ENCODE data around the gene STAT1.

Gene STAT1

GRCh38 chr2:191030521-191031154 lies 16.7 kb upstream of the STAT1 start:
- peak; percentile 22 to 74 (median 31) for DNase-seq

- no peak for DNase-seq
Measured at GRCh38 chr2:191029280-191029950, 15.4 kb upstream of the STAT1 start.

- DNase-seq = no peak
Measured at GRCh38 chr2:191026377-191026776, 12.4 kb upstream of the STAT1 start.

- no peak for DNase-seq
Measured at GRCh38 chr2:191025135-191025534, 11.2 kb upstream of the STAT1 start.

GRCh38 chr2:191023235-191023679 lies 9.3 kb upstream of the STAT1 start:
- DNase-seq = no peak

- DNase-seq = peak; percentile 17 to 74 (median 55)
Measured at GRCh38 chr2:191020742-191021381, 6.9 kb upstream of the STAT1 start.

GRCh38 chr2:191020221-191020741 lies 6.3 kb upstream of the STAT1 start:
- DNase-seq = peak; percentile 93 to 98 (median 96)

- DNase-seq = peak in 1 of 3 experiments; percentile 48
Measured at GRCh38 chr2:191019376-191019775, 5.4 kb upstream of the STAT1 start.

GRCh38 chr2:191018643-191019119 lies 4.7 kb upstream of the STAT1 start:
- no peak for DNase-seq

- DNase-seq = no peak
Measured at GRCh38 chr2:191018048-191018447, 4.1 kb upstream of the STAT1 start.

GRCh38 chr2:191015831-191016230 lies 1.9 kb upstream of the STAT1 start:
- DNase-seq = no peak

GRCh38 chr2:191015239-191015638 lies 1.3 kb upstream of the STAT1 start:
- no peak for DNase-seq

- DNase-seq = peak in 1 of 3 experiments; percentile 55
Measured at GRCh38 chr2:191014653-191015020, 666 bp upstream of the STAT1 start.

GRCh38 chr2:191013682-191013931 lies 364 bp downstream of the STAT1 start:
- DNase-seq = peak in 1 of 3 experiments; percentile 90

- DNase-seq = peak in 2 of 3 experiments; percentile 13 to 35
Measured at GRCh38 chr2:191012845-191013681, 908 bp downstream of the STAT1 start.

- DNase-seq = no peak
Measured at GRCh38 chr2:191012346-191012745, 1.6 kb downstream of the STAT1 start.

- DNase-seq = no peak
Measured at GRCh38 chr2:191010887-191011885, 2.8 kb downstream of the STAT1 start.

- no peak for DNase-seq
Measured at GRCh38 chr2:191009541-191010374, 4.2 kb downstream of the STAT1 start.

GRCh38 chr2:191008286-191008685 lies 5.7 kb downstream of the STAT1 start:
- no peak for DNase-seq

GRCh38 chr2:191006997-191007783 lies 6.8 kb downstream of the STAT1 start:
- DNase-seq = no peak

Measured in NCI-H1417 (cell line).